ENCODE results near the gene KRTCAP2. TPM values are rescaled to one million over a fixed set of nuclear protein-coding genes. Genes with fewer than 3 reads are reported as not detected.

KRTCAP2 gene
- polyA plus RNA-seq, 1 donor = 78.9 TPM

- DNase-seq = no peak
These were observed 41.8 kb downstream of the KRTCAP2 start for GRCh38 chr1:155131285-155131684.

- no peak for DNase-seq
These were observed 42.7 kb downstream of the KRTCAP2 start for GRCh38 chr1:155130272-155131006.

GRCh38 chr1:155128755-155129473, 44.2 kb downstream of the KRTCAP2 start:
- DNase-seq = no peak

- DNase-seq = no peak
These were observed 44.9 kb downstream of the KRTCAP2 start for GRCh38 chr1:155127967-155128754.

GRCh38 chr1:155127105-155127966, 45.8 kb downstream of the KRTCAP2 start, which contains the start of gene EFNA1:
Gene EFNA1, plus strand, starts transcription at chr1:155127876. Its CDS starts 102 bp downstream, at chr1:155127978.
- no peak for DNase-seq

GRCh38 chr1:155126556-155127104, 46.5 kb downstream of the KRTCAP2 start:
- DNase-seq = no peak

GRCh38 chr1:155125946-155126555, 47.1 kb downstream of the KRTCAP2 start:
- peak; percentile 53 for DNase-seq

- no peak for DNase-seq
These were observed 47.6 kb downstream of the KRTCAP2 start for GRCh38 chr1:155125511-155125945.

GRCh38 chr1:155124503-155125463, 48.3 kb downstream of the KRTCAP2 start:
- DNase-seq = no peak

- DNase-seq = no peak
These were observed 49.3 kb downstream of the KRTCAP2 start for GRCh38 chr1:155123801-155124200.

GRCh38 chr1:155122308-155122707, 50.8 kb downstream of the KRTCAP2 start:
- DNase-seq = no peak

GRCh38 chr1:155121249-155121648, 51.9 kb downstream of the KRTCAP2 start:
- DNase-seq = no peak

- DNase-seq = no peak
These were observed 52.9 kb downstream of the KRTCAP2 start for GRCh38 chr1:155120253-155120652.

Other genes with a start within 250 kb of the KRTCAP2 start
- 33.8 TPM for gene PMVK, start 236.6 kb downstream of the KRTCAP2 start, polyA plus RNA-seq (ENCODE audit: insufficient read length)
- 175 TPM for gene PBXIP1, start 217.2 kb downstream of the KRTCAP2 start, polyA plus RNA-seq (ENCODE audit: insufficient read length)
- 32.1 TPM for gene PYGO2, start 211.5 kb downstream of the KRTCAP2 start, polyA plus RNA-seq (ENCODE audit: insufficient read length)
- 75.7 TPM for gene SHC1, start 202.6 kb downstream of the KRTCAP2 start, polyA plus RNA-seq (ENCODE audit: insufficient read length)
- gene CKS1B, start 198.6 kb downstream of the KRTCAP2 start, polyA plus RNA-seq (ENCODE audit: insufficient read length) = 48.2 TPM
- gene FLAD1, start 190.0 kb downstream of the KRTCAP2 start, polyA plus RNA-seq (ENCODE audit: insufficient read length) = 20.6 TPM
- gene LENEP, start 179.7 kb downstream of the KRTCAP2 start, polyA plus RNA-seq (ENCODE audit: insufficient read length) = 0.67 TPM
- 11.3 TPM for gene ZBTB7B, start 170.5 kb downstream of the KRTCAP2 start, polyA plus RNA-seq (ENCODE audit: insufficient read length)
- gene DCST2, start 139.5 kb downstream of the KRTCAP2 start, polyA plus RNA-seq (ENCODE audit: insufficient read length) = 2.1 TPM
- not detected for gene DCST1, start 139.5 kb downstream of the KRTCAP2 start, polyA plus RNA-seq (ENCODE audit: insufficient read length)
- gene ADAM15, start 122.0 kb downstream of the KRTCAP2 start, polyA plus RNA-seq (ENCODE audit: insufficient read length) = 69.3 TPM
- 6.0 TPM for gene EFNA4, start 109.6 kb downstream of the KRTCAP2 start, polyA plus RNA-seq (ENCODE audit: insufficient read length)
- gene EFNA3, start 94.5 kb downstream of the KRTCAP2 start, polyA plus RNA-seq (ENCODE audit: insufficient read length) = 2.5 TPM
- gene EFNA1, start 45.4 kb downstream of the KRTCAP2 start, polyA plus RNA-seq (ENCODE audit: insufficient read length) = 24.7 TPM
- gene SLC50A1, start 37.5 kb downstream of the KRTCAP2 start, polyA plus RNA-seq (ENCODE audit: insufficient read length) = 22.6 TPM
- gene DPM3, start 32.8 kb downstream of the KRTCAP2 start, polyA plus RNA-seq (ENCODE audit: insufficient read length) = 25.1 TPM
- gene TRIM46, start 545 bp upstream of the KRTCAP2 start, polyA plus RNA-seq (ENCODE audit: insufficient read length) = 0.40 TPM
- gene THBS3, start 34.6 kb upstream of the KRTCAP2 start, polyA plus RNA-seq (ENCODE audit: insufficient read length) = 39.6 TPM
- gene MTX1, start 35.4 kb upstream of the KRTCAP2 start, polyA plus RNA-seq (ENCODE audit: insufficient read length) = 18.0 TPM
- gene ENTREP3, start 82.2 kb upstream of the KRTCAP2 start, polyA plus RNA-seq (ENCODE audit: insufficient read length) = 17.6 TPM
- gene SCAMP3, start 89.1 kb upstream of the KRTCAP2 start, polyA plus RNA-seq (ENCODE audit: insufficient read length) = 46.5 TPM
- 45.2 TPM for gene CLK2, start 100.2 kb upstream of the KRTCAP2 start, polyA plus RNA-seq (ENCODE audit: insufficient read length)
- 4.0 TPM for gene HCN3, start 104.2 kb upstream of the KRTCAP2 start, polyA plus RNA-seq (ENCODE audit: insufficient read length)
- 0.37 TPM for gene PKLR, start 128.1 kb upstream of the KRTCAP2 start, polyA plus RNA-seq (ENCODE audit: insufficient read length)
- 106 TPM for gene FDPS, start 135.6 kb upstream of the KRTCAP2 start, polyA plus RNA-seq (ENCODE audit: insufficient read length)
- 28.0 TPM for gene RUSC1, start 147.6 kb upstream of the KRTCAP2 start, polyA plus RNA-seq (ENCODE audit: insufficient read length)